ENCODE measurements around the gene ARHGAP28.

The ARHGAP28 gene

DNA sequence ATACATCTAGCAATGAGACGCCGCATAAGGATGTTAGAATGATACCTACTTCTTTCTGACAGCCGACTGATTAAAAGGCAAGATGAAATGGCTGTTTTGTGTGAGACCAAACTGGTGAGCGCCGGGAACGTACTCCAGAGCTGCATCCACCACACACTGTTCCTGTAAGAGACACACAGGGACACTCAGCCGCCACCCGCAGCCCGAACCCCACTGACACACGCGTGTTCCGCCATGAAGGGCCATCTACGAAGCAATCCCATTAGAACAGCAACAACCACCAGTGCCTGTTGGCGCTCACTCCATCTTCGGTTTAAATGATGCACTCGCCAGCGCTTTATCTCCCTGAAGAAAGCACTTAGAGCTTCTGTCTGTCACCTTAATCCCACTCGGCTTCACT, 225.8 kb downstream of the ARHGAP28 start:
- no peak for DNase-seq (ENCODE audit: low read depth in 2 of 3, low spot score in 1 of 3)

GRCh38 chr18:6956495-6956894, 227.0 kb downstream of the ARHGAP28 start:
- DNase-seq (ENCODE audit: low read depth in 2 of 3, low spot score in 1 of 3): no peak

GRCh38 chr18:6956999-6957398, 227.5 kb downstream of the ARHGAP28 start:
- no peak for DNase-seq (ENCODE audit: low read depth in 2 of 3, low spot score in 1 of 3)

GRCh38 chr18:6959110-6959509, 229.6 kb downstream of the ARHGAP28 start:
- DNase-seq (ENCODE audit: low read depth in 2 of 3, low spot score in 1 of 3): no peak

GRCh38 chr18:6960124-6960523, 230.6 kb downstream of the ARHGAP28 start:
- no peak for DNase-seq (ENCODE audit: low read depth in 2 of 3, low spot score in 1 of 3)

GRCh38 chr18:6960656-6961055, 231.1 kb downstream of the ARHGAP28 start:
- DNase-seq (ENCODE audit: low read depth in 2 of 3, low spot score in 1 of 3): no peak

DNA sequence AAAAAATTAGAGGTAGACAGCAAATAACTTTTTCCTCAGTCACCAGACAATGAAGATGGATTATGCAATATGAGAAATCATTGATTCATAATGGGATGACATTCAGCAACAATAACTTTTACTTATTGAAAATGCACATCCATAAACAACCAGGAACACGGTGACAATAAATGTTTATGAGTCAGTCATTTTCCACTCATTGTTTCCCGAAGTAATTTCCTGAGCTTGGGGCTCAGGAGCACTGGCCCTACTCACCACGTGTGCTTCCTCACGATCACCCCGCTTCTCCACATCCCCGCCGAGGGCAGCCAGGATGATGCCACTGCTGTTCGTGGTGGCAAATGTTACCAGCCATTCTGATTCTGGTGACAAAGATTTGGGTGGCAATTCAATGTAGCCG, 231.8 kb downstream of the ARHGAP28 start:
- DNase-seq (ENCODE audit: low read depth in 2 of 3, low spot score in 1 of 3): no peak

- DNase-seq (ENCODE audit: low read depth in 2 of 3, low spot score in 1 of 3): no peak
Measured at GRCh38 chr18:6962571-6963451, 233.3 kb downstream of the ARHGAP28 start.

- DNase-seq (ENCODE audit: low read depth in 2 of 3, low spot score in 1 of 3): no peak
Measured at GRCh38 chr18:6963452-6964097, 234.1 kb downstream of the ARHGAP28 start.

Measured in stimulated activated CD4-positive, alpha-beta T cell treated with anti-CD3 and anti-CD28 coated beads, Interleukin-12 subunit alpha, Interleukin-12 subunit beta, amount 100 ng/mL, for 48 hours (primary cell).